Tibial artery (tissue), 4 donors: ENCODE results near the gene GAB2.

ENCODE experiments used
- DNase-seq, 2 donors: peaks; one replicate each; pipeline ENCODE4 v3.0.0-alpha.2; 2019
- H3K27ac ChIP-seq, 2 donors: fragments of 200-600 bp; sonication (generic) in 1 of 2; 1 replicate in 1 of 2; 2 replicates in 1 of 2; pipeline ENCODE4 v1.5.1; 2018 to 2019; ENCODE audit warnings: mild to moderate bottlenecking in 1 of 2
- H3K27me3 ChIP-seq, 2 donors: fragments of 200-600 bp; sonication (generic) in 1 of 2; one replicate each; pipeline versions ENCODE4 v1.5.1 to v1.6.0; 2016 to 2019
- H3K36me3 ChIP-seq, 3 donors: fragments of 200-600 bp; sonication (generic) in 2 of 3; one replicate each; pipeline ENCODE4 v1.5.1; 2016 to 2019; ENCODE audit warnings: mild to moderate bottlenecking in 2 of 3
- H3K4me1 ChIP-seq, 4 donors: fragments of 200-600 bp; sonication (generic) in 2 of 4; 1 replicate in 3 of 4; 2 replicates in 1 of 4; pipeline ENCODE4 v1.5.1; 2016 to 2019
- H3K4me3 ChIP-seq, 2 donors: fragments of 200-600 bp; sonication (generic) in 1 of 2; 1 replicate in 1 of 2; 2 replicates in 1 of 2; pipeline ENCODE4 v1.5.1; 2018 to 2019; ENCODE audit warnings: mild to moderate bottlenecking in 2 of 2
- H3K9me3 ChIP-seq, 3 donors: fragments of 200-600 bp; sonication (generic) in 1 of 3; one replicate each; pipeline ENCODE4 v1.5.1; 2016 to 2019
- CTCF ChIP-seq, 2 experiments: fragments of 200-600 bp in 1 of 2; fragments of 450-650 bp in 1 of 2; IDR thresholded peaks; one replicate each; pipeline ENCODE4 v1.5.1; 2017 to 2019; ENCODE audit warnings: antibody characterized with exemption in 2 of 2, mild to moderate bottlenecking in 1 of 2, moderate library complexity in 1 of 2
- intact Hi-C: fragments of 100-400 bp; cut with DNase I; formaldehyde crosslinking; loops from one replicate; pipeline ENCODE4 v1.15.0; 2023; ENCODE audit warnings: low total_unique reads

The GAB2 gene

GRCh38 chr11:78350091-78350645 lies 67.5 kb downstream of the GAB2 start:
- no peaks in the 10 kb centered on the region for H3K27me3 ChIP-seq
- H3K36me3 ChIP-seq: no peaks in the 10 kb centered on the region
- peak overlapping the region; percentile 36 to 66 for H3K27ac ChIP-seq
- no peak for TF ChIP-seq CTCF (IDR thresholded peaks at IDR 0.05)
- peak overlapping the region; percentile 9 to 26 for H3K4me3 ChIP-seq
- H3K4me1 ChIP-seq: peaks cover 0 to 94% (median 42%) of the 10 kb centered on the region in 4 donors
- intact Hi-C loops: no loop called here
- no peaks in the 10 kb centered on the region for H3K9me3 ChIP-seq
- no peak for DNase-seq

- no peak for DNase-seq
- H3K4me1 ChIP-seq: peaks cover 0 to 94% (median 38%) of the 10 kb centered on the region in 4 donors
- no peak overlapping the region for H3K4me3 ChIP-seq
- TF ChIP-seq CTCF (IDR thresholded peaks at IDR 0.05): no peak
- intact Hi-C loops: no loop called here
- no peaks in the 10 kb centered on the region for H3K9me3 ChIP-seq
- H3K27ac ChIP-seq: peak overlapping the region; percentile 36 to 66
- H3K36me3 ChIP-seq: no peaks in the 10 kb centered on the region
- H3K27me3 ChIP-seq: no peaks in the 10 kb centered on the region
These were observed 68.0 kb downstream of the GAB2 start for GRCh38 chr11:78349624-78350023.

GRCh38 chr11:78349114-78349513 lies 68.5 kb downstream of the GAB2 start:
- Histone ChIP-seq H3K36me3 (no peaks in the 10 kb centered on the region), H3K4me1 (peaks cover 0 to 94% (median 36%) of the 10 kb centered on the region in 4 donors), H3K4me3 (no peak overlapping the region), H3K27me3 (no peaks in the 10 kb centered on the region), H3K27ac (peak overlapping the region; percentile 36 to 66), H3K9me3 (no peaks in the 10 kb centered on the region)
- intact Hi-C loops: no loop called here
- TF ChIP-seq CTCF (IDR thresholded peaks at IDR 0.05): no peak
- DNase-seq: no peak

GRCh38 chr11:78347956-78348355 lies 69.7 kb downstream of the GAB2 start:
- TF ChIP-seq CTCF (IDR thresholded peaks at IDR 0.05): no peak
- Histone ChIP-seq H3K36me3 (no peaks in the 10 kb centered on the region), H3K4me1 (peaks cover 0 to 90% (median 35%) of the 10 kb centered on the region in 4 donors), H3K27me3 (no peaks in the 10 kb centered on the region), H3K9me3 (no peaks in the 10 kb centered on the region), H3K4me3 (no peak overlapping the region), H3K27ac (no peak overlapping the region)
- DNase-seq: no peak
- intact Hi-C loops: no loop called here

GRCh38 chr11:78346799-78347198 lies 70.8 kb downstream of the GAB2 start:
- Histone ChIP-seq H3K36me3 (no peaks in the 10 kb centered on the region), H3K27ac (no peak overlapping the region), H3K27me3 (no peaks in the 10 kb centered on the region), H3K9me3 (no peaks in the 10 kb centered on the region), H3K4me1 (peaks cover 0 to 78% (median 30%) of the 10 kb centered on the region in 4 donors), H3K4me3 (no peak overlapping the region)
- no peak for DNase-seq
- no peak for TF ChIP-seq CTCF (IDR thresholded peaks at IDR 0.05)
- intact Hi-C loops: no loop called here

- intact Hi-C loops: no loop called here
- peaks cover 0 to 65% (median 19%) of the 10 kb centered on the region in 4 donors for H3K4me1 ChIP-seq
- H3K36me3 ChIP-seq: no peaks in the 10 kb centered on the region
- H3K27me3 ChIP-seq: no peaks in the 10 kb centered on the region
- no peaks in the 10 kb centered on the region for H3K9me3 ChIP-seq
- no peak overlapping the region for H3K4me3 ChIP-seq
- no peak for TF ChIP-seq CTCF (IDR thresholded peaks at IDR 0.05)
- DNase-seq: no peak
- peak overlapping the region in 1 of 2 donors; percentile 32 for H3K27ac ChIP-seq
These were observed 72.2 kb downstream of the GAB2 start for GRCh38 chr11:78345450-78345849.
